ENCODE measurements around the gene ELMO1. TPM values are rescaled to one million over a fixed set of nuclear protein-coding genes. Genes with fewer than 3 reads are reported as not detected.

ELMO1 gene
- total RNA-seq, 1 experiment from 2014 or later = 7.8 TPM

DNA sequence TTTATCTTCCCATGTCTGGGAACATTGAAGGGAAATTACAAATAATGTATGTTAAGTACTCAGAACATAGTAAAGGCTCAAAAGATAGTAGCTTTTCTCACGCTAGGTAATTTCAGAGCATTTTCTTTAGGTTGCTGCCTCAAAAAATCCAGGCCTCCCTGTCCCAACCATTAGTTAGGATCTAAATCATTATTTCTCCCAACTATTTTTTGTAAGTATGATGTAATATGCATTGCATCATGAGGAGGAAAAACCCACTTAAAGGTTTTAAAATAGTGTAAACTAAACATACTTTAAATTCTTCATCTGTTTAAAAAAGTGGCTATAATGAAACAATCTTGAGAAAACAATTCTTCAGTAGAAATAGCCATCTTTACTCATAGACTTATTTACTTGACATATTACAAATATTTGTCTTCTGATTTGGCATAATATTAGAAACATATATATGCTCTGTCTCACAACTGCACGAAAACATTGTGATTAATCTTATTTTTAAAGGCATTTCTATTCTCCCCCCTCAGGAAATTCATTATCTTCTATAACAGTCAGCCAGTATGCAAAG, 329.3 kb downstream of the ELMO1 start:
- H2AFZ ChIP-seq (ENCODE audit: low read length) = no peak overlapping the region
- TF ChIP-seq, protein P1, sequence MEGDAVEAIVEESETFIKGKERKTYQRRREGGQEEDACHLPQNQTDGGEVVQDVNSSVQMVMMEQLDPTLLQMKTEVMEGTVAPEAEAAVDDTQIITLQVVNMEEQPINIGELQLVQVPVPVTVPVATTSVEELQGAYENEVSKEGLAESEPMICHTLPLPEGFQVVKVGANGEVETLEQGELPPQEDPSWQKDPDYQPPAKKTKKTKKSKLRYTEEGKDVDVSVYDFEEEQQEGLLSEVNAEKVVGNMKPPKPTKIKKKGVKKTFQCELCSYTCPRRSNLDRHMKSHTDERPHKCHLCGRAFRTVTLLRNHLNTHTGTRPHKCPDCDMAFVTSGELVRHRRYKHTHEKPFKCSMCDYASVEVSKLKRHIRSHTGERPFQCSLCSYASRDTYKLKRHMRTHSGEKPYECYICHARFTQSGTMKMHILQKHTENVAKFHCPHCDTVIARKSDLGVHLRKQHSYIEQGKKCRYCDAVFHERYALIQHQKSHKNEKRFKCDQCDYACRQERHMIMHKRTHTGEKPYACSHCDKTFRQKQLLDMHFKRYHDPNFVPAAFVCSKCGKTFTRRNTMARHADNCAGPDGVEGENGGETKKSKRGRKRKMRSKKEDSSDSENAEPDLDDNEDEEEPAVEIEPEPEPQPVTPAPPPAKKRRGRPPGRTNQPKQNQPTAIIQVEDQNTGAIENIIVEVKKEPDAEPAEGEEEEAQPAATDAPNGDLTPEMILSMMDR (conservative IDR thresholded peaks at IDR 0.05) = no peak
- H2BK120ac ChIP-seq (ENCODE audit: low read depth, low read length, poor library complexity, severe bottlenecking) = no peak overlapping the region
- Mint-ChIP-seq H3K27ac (no peak overlapping the region), H3K4me3 (no peak overlapping the region), H3K9me3 (peaks cover 7 to 12% of the 10 kb centered on the region in 2 experiments; a peak in 4 of 5 replicates), H3K4me1 (peaks cover 15 to 19% of the 10 kb centered on the region in 2 experiments), H3K36me3 (ENCODE audit: insufficient read depth in 1 of 3, low read depth in 3 of 3) (peaks cover 0 to 11% (median 2%) of the 10 kb centered on the region in 3 experiments; a peak in 5 of 7 replicates), H3K27me3 (ENCODE audit: low read depth) (no peaks in the 10 kb centered on the region)
- peaks cover 6% of the 10 kb centered on the region; the same call in 1 of the 2 replicates for H3K4me1 ChIP-seq (ENCODE audit: insufficient read depth, low read length)
- no peak overlapping the region for H3T11ph ChIP-seq (ENCODE audit: low read length)
- H3K4me2 ChIP-seq (ENCODE audit: insufficient read depth, insufficient read length, low read length) = no peak overlapping the region
- H3K18ac ChIP-seq (ENCODE audit: insufficient read length, low read depth, low read length) = no peak overlapping the region
- H3K14ac ChIP-seq (ENCODE audit: insufficient read depth, low read length) = no peak overlapping the region
- no peak overlapping the region for H4K5ac ChIP-seq (ENCODE audit: insufficient read length, low read depth, low read length)
- no peaks in the 10 kb centered on the region for H3K23me2 ChIP-seq (ENCODE audit: insufficient read length, low read depth, low read length, poor library complexity, severe bottlenecking)
- H2BK20ac ChIP-seq (ENCODE audit: low read depth, low read length, poor library complexity, severe bottlenecking) = no peak overlapping the region
- no peak overlapping the region for H3K4ac ChIP-seq (ENCODE audit: low read depth, low read length)
- H2BK15ac ChIP-seq (ENCODE audit: low read depth, low read length) = no peak overlapping the region
- no peaks in the 10 kb centered on the region for H3K9me3 ChIP-seq (ENCODE audit: control insufficient read depth, low read depth, low read length)
- H2BK12ac ChIP-seq (ENCODE audit: insufficient read length, low read depth, low read length) = no peak overlapping the region
- H2BK5ac ChIP-seq (ENCODE audit: insufficient read length, low read length) = no peak overlapping the region
- no peak overlapping the region for H3K23ac ChIP-seq (ENCODE audit: insufficient read length, low read depth, low read length)
- H3K27ac ChIP-seq (ENCODE audit: insufficient read length, low read depth, low read length) = no peak overlapping the region
- H3K79me1 ChIP-seq (ENCODE audit: insufficient read depth, low read depth, low read length, poor library complexity, severe bottlenecking) = no peaks in the 10 kb centered on the region
- no peak overlapping the region for H4K8ac ChIP-seq (replicated peaks; ENCODE audit: insufficient read length, low read depth, low read length)
- no peak overlapping the region for H4K91ac ChIP-seq (ENCODE audit: insufficient read length, low read depth, low read length)
- H4K20me1 ChIP-seq (ENCODE audit: control insufficient read depth, insufficient read depth, insufficient read length) = no peaks in the 10 kb centered on the region
- H3K9ac ChIP-seq (ENCODE audit: extremely low read depth, insufficient read length, low read length) = no peak overlapping the region
- no peaks in the 10 kb centered on the region for H3K27me3 ChIP-seq (ENCODE audit: insufficient read depth, low read length)
- no peaks in the 10 kb centered on the region for H3K79me2 ChIP-seq (ENCODE audit: insufficient read depth, low read length)
- no CpG with 5 or more reads among the region's 2 CpGs for WGBS (ENCODE audit: extremely low coverage, insufficient read length, low lambda C conversion rate)
- no peak for DNase-seq
- H2AK5ac ChIP-seq (ENCODE audit: insufficient read length, low read length) = no peak overlapping the region
- H3K56ac ChIP-seq (ENCODE audit: insufficient read length, low read depth, low read length) = no peak overlapping the region
